Effector CD8-positive, alpha-beta T cell (primary cell): ENCODE results near the gene SORT1.
"Not testable (repeated sequence)": the region's sequence is repeated elsewhere in the genome, so short reads cannot be mapped to it uniquely, and the experiment has no call there.

Experiments used
- DNase-seq: peaks from one replicate; lab custom pipeline; 2025; lab: John Stamatoyannopoulos, UW

The SORT1 gene

GRCh38 chr1:109338608-109339007 is 59.1 kb downstream of the SORT1 start:
- DNase-seq = no peak

- no peak for DNase-seq
These were observed 59.6 kb downstream of the SORT1 start for GRCh38 chr1:109338091-109338490.

GRCh38 chr1:109335091-109335490 is 62.6 kb downstream of the SORT1 start:
- DNase-seq = no peak

GRCh38 chr1:109331113-109331512 is 66.6 kb downstream of the SORT1 start:
- no peak for DNase-seq

GRCh38 chr1:109327285-109327684 is 70.4 kb downstream of the SORT1 start:
- DNase-seq = no peak

- no peak for DNase-seq
These were observed 74.7 kb downstream of the SORT1 start for GRCh38 chr1:109322974-109323373.

- DNase-seq = no peak
These were observed 78.6 kb downstream of the SORT1 start for GRCh38 chr1:109319114-109319513.

GRCh38 chr1:109316506-109316905 is 81.2 kb downstream of the SORT1 start:
- no peak for DNase-seq

- DNase-seq = no peak
These were observed 82.4 kb downstream of the SORT1 start for GRCh38 chr1:109315288-109315687.

- no peak for DNase-seq
These were observed 82.9 kb downstream of the SORT1 start for GRCh38 chr1:109314795-109315194.

GRCh38 chr1:109312978-109313775 is 84.5 kb downstream of the SORT1 start:
- DNase-seq = no peak

GRCh38 chr1:109312246-109312645 is 85.5 kb downstream of the SORT1 start:
- DNase-seq = no peak

- DNase-seq = no peak
These were observed 88.4 kb downstream of the SORT1 start for GRCh38 chr1:109309347-109309746.

GRCh38 chr1:109307274-109308021 is 90.3 kb downstream of the SORT1 start:
- DNase-seq = no peak

GRCh38 chr1:109306832-109307273 is 90.9 kb downstream of the SORT1 start, which contains the start of gene MYBPHL:
MYBPHL (minus strand) TSS chr1:109307011; CDS start chr1:109306991, 20 bp downstream.
- DNase-seq = no peak

- not testable (repeated sequence) for DNase-seq
These were observed 91.7 kb downstream of the SORT1 start for GRCh38 chr1:109305991-109306390.

GRCh38 chr1:109304226-109304920 is 93.3 kb downstream of the SORT1 start:
- DNase-seq = no peak

GRCh38 chr1:109301874-109302273 is 95.8 kb downstream of the SORT1 start:
- DNase-seq = no peak

- no peak for DNase-seq
These were observed 97.0 kb downstream of the SORT1 start for GRCh38 chr1:109300650-109301151.

GRCh38 chr1:109299558-109300343 is 98.0 kb downstream of the SORT1 start:
- no peak for DNase-seq
